OCI-LY1 (cell line): ENCODE results near the gene PREX1.

Source experiments
- H2AFZ ChIP-seq: fragments of 200-600 bp; sonication (generic), shearing (Covaris generic); 2 replicates; pipeline ENCODE4 v1.6.0; 2014; ENCODE audit warnings: antibody characterized with exemption, mild to moderate bottlenecking, low read length
- H3F3A ChIP-seq: fragments of 200-600 bp; sonication (generic), shearing (Covaris generic); 2 replicates; pipeline ENCODE4 v1.6.0; 2014; ENCODE audit warnings: mild to moderate bottlenecking, antibody characterized with exemption, low read length, moderate library complexity; ENCODE audit not compliant: insufficient read depth
- H3K27ac ChIP-seq: fragments of 200-600 bp; sonication (generic); 2 replicates; pipeline ENCODE4 v1.5.1; 2014; ENCODE audit warnings: low read length, mixed run types, mild to moderate bottlenecking, low read depth; ENCODE audit not compliant: poor library complexity, severe bottlenecking
- H3K27me3 ChIP-seq: fragments of 200-600 bp; sonication (generic); 2 replicates; pipeline ENCODE4 v1.6.0; 2014; ENCODE audit warnings: antibody characterized with exemption, mild to moderate bottlenecking, low read length, moderate library complexity; ENCODE audit not compliant: insufficient read depth
- H3K36me3 ChIP-seq: fragments of 200-600 bp; sonication (generic); 2 replicates; pipeline ENCODE4 v1.6.1; 2014; ENCODE audit warnings: mild to moderate bottlenecking, antibody characterized with exemption, low read length, moderate library complexity, mixed read lengths; ENCODE audit not compliant: insufficient read depth
- H3K4me1 ChIP-seq: fragments of 200-600 bp; sonication (generic); 2 replicates; pipeline ENCODE4 v1.5.1; 2014; ENCODE audit warnings: mild to moderate bottlenecking, low read length, moderate library complexity; ENCODE audit not compliant: insufficient read depth, severe bottlenecking
- H3K4me2 ChIP-seq: fragments of 200-600 bp; sonication (generic), shearing (Covaris generic); 2 replicates; pipeline ENCODE4 v1.6.1; 2014; ENCODE audit warnings: low read length
- H3K4me3 ChIP-seq: fragments of 200-600 bp; sonication (generic); 2 replicates; pipeline ENCODE4 v1.5.1; 2014; ENCODE audit warnings: low read length, low read depth, mild to moderate bottlenecking, mixed read lengths; ENCODE audit not compliant: poor library complexity, severe bottlenecking
- H3K79me2 ChIP-seq: fragments of 200-600 bp; shearing (Covaris generic); 2 replicates; pipeline ENCODE4 v1.6.1; 2016; ENCODE audit warnings: mixed run types, low read length, mixed read lengths; ENCODE audit not compliant: insufficient read depth
- H3K9ac ChIP-seq: fragments of 200-600 bp; sonication (generic), shearing (Covaris generic); 2 replicates; pipeline ENCODE4 v1.6.1; 2014; ENCODE audit warnings: mild to moderate bottlenecking, low read length, mixed read lengths
- H3K9me2 ChIP-seq: fragments of 200-600 bp; sonication (generic), shearing (Covaris generic); 2 replicates; pipeline ENCODE4 v1.6.1; 2014; ENCODE audit warnings: low read depth, mild to moderate bottlenecking, low read length, mixed read lengths
- H3K9me3 ChIP-seq: fragments of 200-600 bp; shearing (Covaris generic); 2 replicates; pipeline ENCODE4 v1.6.1; 2014; ENCODE audit warnings: low read length, mixed read lengths
- H4K20me1 ChIP-seq: fragments of 200-600 bp; sonication (generic), shearing (Covaris generic); 2 replicates; pipeline ENCODE4 v1.6.0; 2016; ENCODE audit warnings: mild to moderate bottlenecking, low read length; ENCODE audit not compliant: insufficient read depth
- EZH2 ChIP-seq: fragments of 200-600 bp; sonication (generic), shearing (Covaris generic); IDR thresholded peaks from 2 replicates; pipeline ENCODE4 v1.8.0; 2017; ENCODE audit warnings: borderline replicate concordance, mixed run types, mild to moderate bottlenecking, antibody characterized with exemption, low read length, moderate library complexity, mixed read lengths
- TF ChIP-seq, protein P1 (sequence below): fragments of 200-600 bp; sonication (generic), shearing (Covaris generic); IDR thresholded peaks from 2 replicates; pipeline ENCODE4 v1.5.1; 2017; ENCODE audit warnings: mild to moderate bottlenecking, antibody characterized with exemption, low read length, moderate library complexity, mixed read lengths

The PREX1 gene

DNA sequence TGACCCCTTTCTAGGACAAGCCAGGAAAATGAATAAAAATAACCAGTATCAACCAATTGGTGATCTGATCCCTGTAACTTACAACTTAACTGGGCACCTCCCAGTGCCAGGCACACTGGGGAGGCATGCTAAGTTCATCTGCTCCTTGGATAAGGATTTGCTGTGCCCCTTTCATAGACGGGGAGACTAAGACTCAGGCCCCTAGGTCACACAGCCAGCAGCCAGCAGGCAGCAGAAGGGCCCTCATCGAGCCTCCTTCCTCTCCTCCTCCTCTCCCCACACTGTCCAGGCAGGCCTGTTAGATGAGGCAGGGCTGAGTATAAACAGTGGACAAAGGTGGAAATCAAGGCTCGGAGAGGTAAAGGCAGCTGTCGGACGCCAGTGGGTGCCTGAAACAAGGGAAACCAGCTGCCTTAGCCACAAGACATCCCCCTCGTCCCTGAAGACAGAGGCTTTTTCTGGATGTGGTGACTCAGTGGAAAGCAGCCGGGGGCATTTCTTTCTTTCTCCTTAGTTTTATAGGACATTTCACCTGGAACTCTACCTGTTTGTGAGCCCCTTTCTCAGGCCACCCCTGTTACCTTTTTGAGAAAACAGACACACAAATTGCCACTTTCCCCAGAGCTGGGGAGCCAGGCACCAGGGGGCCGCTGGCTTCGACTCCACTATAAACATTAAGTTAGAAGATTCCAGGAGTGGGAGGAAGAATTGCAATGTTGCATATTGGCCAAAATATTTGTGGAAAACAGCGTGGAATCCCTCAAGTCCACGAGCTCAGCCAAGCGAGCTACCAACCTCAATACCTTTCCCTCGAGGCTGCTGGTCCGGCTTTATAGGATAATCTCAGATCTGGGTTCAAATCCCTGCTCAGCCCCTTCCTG, 166.0 kb downstream of the PREX1 start:
- Histone ChIP-seq H2AFZ (no peak overlapping the region), H3K9me3 (no peaks in the 10 kb centered on the region), H3K27me3 (peaks cover 13% of the 10 kb centered on the region), H4K20me1 (no peaks in the 10 kb centered on the region), H3K9me2 (no peaks in the 10 kb centered on the region), H3K36me3 (no peaks in the 10 kb centered on the region), H3K4me3 (no peak overlapping the region), H3K27ac (no peak overlapping the region), H3K4me2 (no peak overlapping the region), H3K4me1 (no peaks in the 10 kb centered on the region), H3F3A (no peaks in the 10 kb centered on the region), H3K79me2 (no peaks in the 10 kb centered on the region), H3K9ac (no peak overlapping the region)
- TF ChIP-seq, protein P1, sequence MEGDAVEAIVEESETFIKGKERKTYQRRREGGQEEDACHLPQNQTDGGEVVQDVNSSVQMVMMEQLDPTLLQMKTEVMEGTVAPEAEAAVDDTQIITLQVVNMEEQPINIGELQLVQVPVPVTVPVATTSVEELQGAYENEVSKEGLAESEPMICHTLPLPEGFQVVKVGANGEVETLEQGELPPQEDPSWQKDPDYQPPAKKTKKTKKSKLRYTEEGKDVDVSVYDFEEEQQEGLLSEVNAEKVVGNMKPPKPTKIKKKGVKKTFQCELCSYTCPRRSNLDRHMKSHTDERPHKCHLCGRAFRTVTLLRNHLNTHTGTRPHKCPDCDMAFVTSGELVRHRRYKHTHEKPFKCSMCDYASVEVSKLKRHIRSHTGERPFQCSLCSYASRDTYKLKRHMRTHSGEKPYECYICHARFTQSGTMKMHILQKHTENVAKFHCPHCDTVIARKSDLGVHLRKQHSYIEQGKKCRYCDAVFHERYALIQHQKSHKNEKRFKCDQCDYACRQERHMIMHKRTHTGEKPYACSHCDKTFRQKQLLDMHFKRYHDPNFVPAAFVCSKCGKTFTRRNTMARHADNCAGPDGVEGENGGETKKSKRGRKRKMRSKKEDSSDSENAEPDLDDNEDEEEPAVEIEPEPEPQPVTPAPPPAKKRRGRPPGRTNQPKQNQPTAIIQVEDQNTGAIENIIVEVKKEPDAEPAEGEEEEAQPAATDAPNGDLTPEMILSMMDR: no peak
- TF ChIP-seq EZH2: no peak

DNA sequence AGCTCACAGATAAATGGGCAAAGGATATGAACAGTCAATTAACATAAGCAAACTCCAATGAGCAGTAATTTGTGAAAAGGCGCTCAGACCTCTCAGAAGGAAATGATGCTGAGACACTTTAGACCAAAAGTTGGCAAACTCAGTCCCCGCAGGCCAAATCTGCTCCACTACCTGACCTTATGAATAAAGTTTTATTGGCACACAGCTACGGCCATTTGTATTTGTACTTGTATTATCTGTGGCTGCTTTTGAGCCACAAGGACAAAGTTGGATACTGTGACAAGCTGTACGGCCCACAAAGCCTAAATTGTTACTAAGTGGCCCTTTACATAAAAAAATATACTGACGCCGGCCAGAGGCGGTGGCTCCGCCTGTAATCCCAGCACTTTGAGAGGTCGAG, 167.0 kb downstream of the PREX1 start:
- no peak overlapping the region for H2AFZ ChIP-seq
- H3K36me3 ChIP-seq: no peaks in the 10 kb centered on the region
- no peak overlapping the region for H3K27ac ChIP-seq
- H3K79me2 ChIP-seq: no peaks in the 10 kb centered on the region
- H3K4me3 ChIP-seq: no peak overlapping the region
- peaks cover 9% of the 10 kb centered on the region; the same call in 1 of the 2 replicates for H3K27me3 ChIP-seq
- H3K4me2 ChIP-seq: no peak overlapping the region
- H3F3A ChIP-seq: no peaks in the 10 kb centered on the region
- H3K4me1 ChIP-seq: no peaks in the 10 kb centered on the region
- H3K9me3 ChIP-seq: no peaks in the 10 kb centered on the region
- H3K9ac ChIP-seq: no peak overlapping the region
- TF ChIP-seq EZH2: no peak
- TF ChIP-seq, protein P1: no peak
- no peaks in the 10 kb centered on the region for H3K9me2 ChIP-seq
- no peaks in the 10 kb centered on the region for H4K20me1 ChIP-seq

DNA sequence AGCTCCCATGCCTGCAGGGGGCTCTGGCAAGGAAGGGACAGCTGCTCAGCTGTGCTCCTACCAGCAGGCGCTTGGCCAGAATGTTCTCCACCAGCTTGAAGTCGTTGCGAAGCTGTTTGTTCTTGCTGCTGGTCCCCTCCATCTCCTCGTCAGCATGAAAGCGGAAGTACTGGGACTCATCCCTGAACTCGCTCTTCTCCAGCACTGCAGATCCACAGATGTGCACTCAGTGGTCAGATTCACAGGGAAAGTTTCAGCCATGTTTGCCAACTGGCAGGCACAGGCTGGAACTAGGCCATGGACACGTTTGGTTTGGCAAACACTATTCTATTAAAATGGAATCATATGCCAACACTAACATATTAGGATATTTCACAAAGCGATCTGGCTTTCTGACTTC, 167.9 kb downstream of the PREX1 start:
- Histone ChIP-seq H3F3A (no peaks in the 10 kb centered on the region), H3K9me2 (no peaks in the 10 kb centered on the region), H3K9me3 (no peaks in the 10 kb centered on the region), H3K36me3 (no peaks in the 10 kb centered on the region), H3K27ac (no peak overlapping the region), H3K27me3 (peaks cover 6% of the 10 kb centered on the region; the same call in 1 of the 2 replicates), H3K9ac (no peak overlapping the region), H4K20me1 (no peaks in the 10 kb centered on the region), H3K4me3 (no peak overlapping the region), H3K4me1 (no peaks in the 10 kb centered on the region), H3K79me2 (no peaks in the 10 kb centered on the region), H3K4me2 (no peak overlapping the region), H2AFZ (no peak overlapping the region)
- TF ChIP-seq, protein P1: no peak
